K562 (cell line): Measurements from ENCODE around the gene AP2M1. TPM values are rescaled to one million over a fixed set of nuclear protein-coding genes. Genes with fewer than 3 reads are reported as not detected.

Experiments
- BCL6 ChIP-seq: fragments of 250-450 bp; sonication (Bioruptor Pico); IDR thresholded peaks from 2 replicates; pipeline ENCODE4 v1.4.0; 2020
- CHD2 ChIP-seq: IDR thresholded peaks from 2 replicates; pipeline ENCODE4 v1.6.1; 2011; ENCODE audit warnings: low read depth, low read length
- CREB1 ChIP-seq, 2 experiments: sonication (generic) in 1 of 2; formaldehyde crosslinking in 1 of 2; IDR thresholded peaks; 2 replicates each; pipeline versions ENCODE4 v1.6.1 to v1.8.0; 2012 to 2022; ENCODE audit warnings: inconsistent platforms in 1 of 2, mild to moderate bottlenecking in 1 of 2, missing genetic modification reagents in 1 of 2, moderate library complexity in 1 of 2
- CSDE1 ChIP-seq, 2 experiments: fragments of 450-650 bp; IDR thresholded peaks; 2 replicates each; pipeline ENCODE4 v1.6.1; 2016; ENCODE audit warnings: mild to moderate bottlenecking in 1 of 2
- CTCFL ChIP-seq: IDR thresholded peaks from 2 replicates; pipeline ENCODE4 v1.6.1; 2011; ENCODE audit warnings: borderline replicate concordance, low read depth, mild to moderate bottlenecking, moderate library complexity, low read length; ENCODE audit not compliant: insufficient read depth, poor library complexity, severe bottlenecking
- E2F3 ChIP-seq: fragments of 250-450 bp; sonication (Bioruptor Pico); IDR thresholded peaks from 2 replicates; pipeline ENCODE4 v1.4.0; 2020; ENCODE audit warnings: mild to moderate bottlenecking
- EGR1 ChIP-seq: fragments of 450-650 bp; conservative IDR thresholded peaks from 2 replicates; pipeline ENCODE4 v1.6.1; 2017; ENCODE audit warnings: mild to moderate bottlenecking
- GATAD2A ChIP-seq: fragments of 450-650 bp; IDR thresholded peaks from 2 replicates; pipeline ENCODE4 v1.6.1; 2017
- IRF1 ChIP-seq: sonication (generic); formaldehyde crosslinking; IDR thresholded peaks from 2 replicates; pipeline ENCODE4 v1.8.0; 2022; ENCODE audit warnings: missing genetic modification reagents, mild to moderate bottlenecking, borderline replicate concordance
- KHSRP ChIP-seq: fragments of 450-650 bp; IDR thresholded peaks from 2 replicates; pipeline ENCODE4 v1.6.1; 2017
- MECOM ChIP-seq: fragments of 250-450 bp; sonication (Bioruptor Pico); IDR thresholded peaks from 2 replicates; pipeline ENCODE4 v1.8.0; 2022; ENCODE audit warnings: inconsistent platforms
- MTA2 ChIP-seq: fragments of 450-650 bp; IDR thresholded peaks from 2 replicates; pipeline ENCODE4 v1.6.1; 2016; ENCODE audit warnings: low read depth
- PRPF4 ChIP-seq: fragments of 200-400 bp; formaldehyde crosslinking; IDR thresholded peaks from one replicate; pipeline ENCODE4 v1.6.1; 2017; ENCODE audit warnings: low read length, low read depth, mild to moderate bottlenecking; ENCODE audit not compliant: insufficient read depth, poor library complexity, severe bottlenecking
- RHOXF2B ChIP-seq: fragments of 250-450 bp; sonication (Bioruptor Pico); conservative IDR thresholded peaks from 2 replicates; pipeline ENCODE4 v1.5.1; 2021
- USF1 ChIP-seq: sonication (generic); formaldehyde crosslinking; IDR thresholded peaks from 2 replicates; pipeline ENCODE4 v1.9.0; 2022; ENCODE audit warnings: mild to moderate bottlenecking, missing genetic modification reagents
- XRCC4 ChIP-seq: IDR thresholded peaks from one replicate; pipeline ENCODE4 v1.6.1; 2011; ENCODE audit not compliant: insufficient read depth, insufficient read length; ENCODE audit errors: extremely low read depth
- ZFP1 ChIP-seq: fragments of 450-650 bp; formaldehyde crosslinking; IDR thresholded peaks from 2 replicates; pipeline ENCODE4 v1.4.0; 2020; ENCODE audit warnings: mild to moderate bottlenecking, mixed read lengths
- ZKSCAN8 ChIP-seq: fragments of 200-800 bp; sonication (Bioruptor generic); IDR thresholded peaks from 2 replicates; pipeline ENCODE4 v1.6.1; 2016; ENCODE audit warnings: missing genetic modification characterization, missing compliant biosample characterization
- ZNF280B ChIP-seq: fragments of 250-450 bp; sonication (Bioruptor Pico); IDR thresholded peaks from 2 replicates; pipeline ENCODE4 v1.5.1; 2021; ENCODE audit warnings: mild to moderate bottlenecking
- ZNF282 ChIP-seq: sonication (generic); formaldehyde crosslinking; IDR thresholded peaks from 2 replicates; pipeline ENCODE4 v1.8.1; 2023; ENCODE audit warnings: missing genetic modification reagents
- ZNF3 ChIP-seq: fragments of 250-450 bp; sonication (Bioruptor Pico); IDR thresholded peaks from 2 replicates; pipeline ENCODE4 v1.5.0; 2021; ENCODE audit warnings: mild to moderate bottlenecking, moderate library complexity
- ZNF354B ChIP-seq: fragments of 250-450 bp; sonication (Bioruptor Pico); IDR thresholded peaks from 2 replicates; pipeline ENCODE4 v1.4.0; 2020
- ZNF395 ChIP-seq: fragments of 200-800 bp; sonication (Bioruptor generic); IDR thresholded peaks from 2 replicates; pipeline ENCODE4 v1.6.1; 2017; ENCODE audit warnings: missing genetic modification characterization, missing compliant biosample characterization
- polyA plus RNA-seq, 8 experiments: library from polyadenylated mRNA; depleted of rRNA in 4 of 8; stranded (reverse) in 5 of 8; unstranded in 3 of 8; fragments of >200 nt; fragmentation: Nextera tagmentation in 2 of 8; fragmentation: Illumina TruSeq in 1 of 8; extraction: Ambion mirVana in 2 of 8; extraction: Trizol in 1 of 8; gene quantifications; 2 replicates each; pipeline versions ENCODE4 v1.2.1 to v1.2.3, GENCODE V29; 2011 to 2014; ENCODE audit warnings: inconsistent platforms in 1 of 8, missing spikeins in 1 of 8
- total RNA-seq, 7 experiments: library from RNA; depleted of rRNA in 6 of 7; stranded (reverse); fragments of >200 nt in 6 of 7; fragmentation: Illumina TruSeq in 2 of 7; extraction: Trizol in 2 of 7; gene quantifications; 2 replicates each; pipeline versions ENCODE4 v1.2.1 to v1.2.3, GENCODE V29; 2011 to 2021; ENCODE audit warnings: low replicate concordance in 1 of 7

AP2M1 gene
- total and polyA plus RNA-seq, 9 of the 15 experiments (the other 6 are each of a cell fraction or from before 2014, with no cell fraction given), result 118 to 505 (median 296) TPM

- peak; percentile 29; the same call in 1 of the 2 replicates for TF ChIP-seq EGR1
- TF ChIP-seq ZNF280B (CRISPR knock-in tag), result no peak
- peak in 1 of 2 experiments; percentile 41; a peak in 1 of 4 replicates for TF ChIP-seq CSDE1 (IDR thresholded peaks at IDR 0.05)
- no peak for TF ChIP-seq ZKSCAN8 (CRISPR knock-in tag)
- TF ChIP-seq CREB1 (IDR thresholded peaks at IDR 0.05), result peak; percentile 38; the same call in 1 of the 2 replicates
- TF ChIP-seq CREB1 (CRISPR knock-in tag; IDR thresholded peaks at IDR 0.05), result no peak
- no peak for TF ChIP-seq PRPF4
- no peak for TF ChIP-seq MECOM (CRISPR knock-in tag)
- no peak for TF ChIP-seq MTA2
- TF ChIP-seq XRCC4, result no peak
- no peak for TF ChIP-seq ZNF3 (CRISPR knock-in tag)
- no peak for TF ChIP-seq CTCFL
- TF ChIP-seq KHSRP, result no peak
- peak; percentile 69; the same call in 1 of the 2 replicates for TF ChIP-seq E2F3 (CRISPR knock-in tag)
- no peak for TF ChIP-seq BCL6 (CRISPR knock-in tag)
- 0 out of 2 replicates have a peak, but pooled peaks have one; percentile 68 for TF ChIP-seq ZNF395 (CRISPR knock-in tag)
- no peak for TF ChIP-seq ZNF354B
- no peak for TF ChIP-seq ZNF282 (CRISPR knock-in tag)
- TF ChIP-seq CHD2, result peak; percentile 46; the same call in 1 of the 2 replicates
- TF ChIP-seq USF1 (CRISPR knock-in tag), result peak; percentile 69
- TF ChIP-seq IRF1, result no peak
- no peak for TF ChIP-seq GATAD2A
- no peak for TF ChIP-seq RHOXF2B (CRISPR knock-in tag)
- no peak for TF ChIP-seq ZFP1 (CRISPR knock-in tag)
Measured at GRCh38 chr3:184133840-184134745, 40.6 kb upstream of the AP2M1 start (continued).
